HG03045 (cell line): ENCODE results near the gene TTLL11.

Source experiments
- ATAC-seq: cut with Tn5 transposase; IDR thresholded peaks from one replicate; pipeline ENCODE4 v1.9.1; 2021; ENCODE audit warnings: mild to moderate bottlenecking, moderate library complexity; ENCODE audit not compliant: unreplicated experiment

The TTLL11 gene

DNA sequence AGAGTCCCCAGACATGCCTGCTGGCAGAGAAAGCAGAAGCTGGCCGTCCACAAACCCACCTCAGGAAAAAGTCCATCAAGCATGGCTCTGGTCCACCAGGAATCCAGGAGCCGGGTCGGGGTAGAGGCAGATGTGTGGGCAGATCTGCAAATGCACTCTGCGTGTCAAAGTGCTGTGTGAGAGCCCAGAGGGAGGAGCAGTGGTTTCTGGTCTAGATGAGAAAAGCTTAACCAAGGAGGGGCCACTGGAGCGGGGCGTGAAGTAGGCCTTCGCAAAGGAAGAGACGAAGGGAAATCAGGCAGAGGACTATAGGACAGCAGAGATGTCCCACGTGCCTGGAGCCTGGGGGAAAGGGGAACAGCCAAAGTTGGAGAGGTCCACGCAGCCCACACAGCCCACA lies 40.0 kb downstream of the TTLL11 start:
- ATAC-seq = no peak

DNA sequence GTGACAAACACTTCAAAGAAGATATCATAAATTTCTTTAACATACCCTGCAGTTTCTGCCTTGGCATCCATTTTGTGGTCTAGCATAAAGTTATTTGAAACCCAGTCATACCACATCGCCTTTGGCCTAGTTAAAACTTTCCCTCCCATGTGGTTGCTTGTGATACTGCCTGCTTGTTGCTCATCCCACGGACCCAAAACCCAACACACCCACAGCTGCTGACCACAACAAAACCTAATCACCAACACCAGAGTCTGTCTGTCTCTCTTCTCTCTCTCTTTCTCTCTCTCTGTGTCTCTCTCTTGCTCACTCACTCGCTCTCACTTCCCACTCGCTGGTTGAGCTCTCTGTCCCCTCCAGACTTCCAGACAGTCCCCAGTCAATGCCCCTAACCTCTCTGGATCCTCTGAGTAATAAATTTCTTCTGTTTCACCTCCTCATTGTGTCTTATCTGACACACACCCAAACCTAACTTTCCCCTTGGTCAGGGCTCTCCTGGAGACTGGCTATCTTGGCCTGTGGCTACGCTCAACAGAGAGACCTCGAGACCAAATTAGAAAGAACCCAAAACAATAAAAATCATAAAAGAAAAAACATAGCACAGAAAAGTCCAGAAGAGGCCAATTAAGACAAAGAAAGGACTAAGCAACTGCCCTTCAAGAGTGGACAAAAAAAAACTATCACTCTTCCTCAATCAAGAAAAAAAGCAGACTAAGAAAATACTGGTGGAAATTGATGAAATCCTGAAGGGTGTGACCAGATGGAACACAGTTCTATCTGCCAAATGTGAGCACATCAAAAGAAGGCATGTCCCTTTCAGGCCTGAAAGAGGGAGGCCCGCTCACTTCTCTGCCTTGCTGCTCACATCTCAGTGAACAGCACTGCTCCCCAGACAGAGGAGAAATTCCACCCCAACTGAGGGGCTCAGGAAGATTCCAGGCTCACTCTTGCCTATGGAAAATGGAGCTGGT lies 41.5 kb downstream of the TTLL11 start:
- peak; percentile 78 for ATAC-seq

DNA sequence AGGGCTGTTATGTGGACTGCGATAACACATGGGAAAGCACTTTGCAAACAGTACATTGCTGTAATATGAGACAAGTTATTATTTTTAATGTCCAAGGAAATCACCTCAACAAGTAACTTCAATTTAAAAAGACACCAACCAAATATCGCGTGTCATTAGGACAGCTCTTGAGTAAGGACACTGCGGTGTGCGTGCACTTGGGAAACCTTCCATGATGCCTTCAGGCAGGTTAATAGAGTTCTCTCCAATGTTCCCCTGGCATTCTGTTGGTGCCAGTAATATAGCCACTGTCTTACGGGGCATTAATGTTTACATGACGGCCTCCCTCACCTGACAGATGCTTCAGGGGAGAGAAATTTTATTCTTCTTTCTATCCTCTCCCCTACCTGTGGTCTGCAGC lies 42.9 kb downstream of the TTLL11 start:
- ATAC-seq = no peak

DNA sequence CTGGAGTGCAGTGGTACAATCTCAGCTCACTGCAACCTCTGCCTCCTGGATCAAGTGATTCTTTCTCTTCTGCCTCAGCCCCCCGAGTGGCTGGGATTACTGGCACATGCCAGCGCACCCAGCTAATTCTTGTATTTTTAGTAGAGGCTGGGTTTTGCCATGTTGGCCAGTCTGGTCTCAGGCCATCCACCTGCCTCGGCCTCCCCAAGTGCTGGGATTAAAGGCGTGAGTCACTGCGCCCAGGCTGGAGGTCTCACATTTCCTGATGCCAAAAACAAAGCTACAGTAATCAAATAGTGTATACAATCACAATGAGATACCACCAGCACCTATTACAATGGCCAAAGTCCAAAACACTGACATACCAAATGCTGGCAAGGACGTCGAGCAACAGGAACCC lies 51.1 kb downstream of the TTLL11 start:
- ATAC-seq = no peak

DNA sequence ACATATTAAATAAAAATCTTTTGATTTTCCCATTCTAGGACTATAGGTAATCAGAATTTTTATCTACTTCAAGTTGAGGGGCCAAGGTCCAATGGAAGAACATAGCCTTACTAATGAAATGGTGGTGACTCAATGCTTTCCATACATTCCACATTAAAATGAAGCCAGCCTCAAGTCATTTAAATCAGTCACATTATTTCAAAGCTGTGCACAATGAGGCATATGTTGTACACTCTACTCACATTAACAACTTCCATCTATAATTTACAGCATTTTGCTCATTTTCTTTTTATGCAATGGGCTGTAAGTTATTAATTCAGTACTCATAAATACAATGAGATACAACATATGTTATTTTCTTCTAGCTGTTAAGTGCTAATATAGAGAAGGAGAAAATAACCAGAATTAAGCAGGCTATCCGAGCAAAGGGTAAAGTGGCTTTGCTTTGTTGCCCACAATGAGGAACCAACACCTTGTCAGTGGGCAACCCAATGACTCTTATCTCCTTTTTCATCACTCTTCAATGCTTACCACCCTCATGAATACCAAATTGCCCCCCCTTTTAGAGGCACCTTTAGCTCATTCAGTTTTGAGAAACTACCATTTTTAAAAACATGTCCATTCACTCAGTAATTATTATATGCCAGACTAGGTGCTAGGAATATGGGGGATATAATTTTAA lies 52.4 kb downstream of the TTLL11 start:
- ATAC-seq = no peak

DNA sequence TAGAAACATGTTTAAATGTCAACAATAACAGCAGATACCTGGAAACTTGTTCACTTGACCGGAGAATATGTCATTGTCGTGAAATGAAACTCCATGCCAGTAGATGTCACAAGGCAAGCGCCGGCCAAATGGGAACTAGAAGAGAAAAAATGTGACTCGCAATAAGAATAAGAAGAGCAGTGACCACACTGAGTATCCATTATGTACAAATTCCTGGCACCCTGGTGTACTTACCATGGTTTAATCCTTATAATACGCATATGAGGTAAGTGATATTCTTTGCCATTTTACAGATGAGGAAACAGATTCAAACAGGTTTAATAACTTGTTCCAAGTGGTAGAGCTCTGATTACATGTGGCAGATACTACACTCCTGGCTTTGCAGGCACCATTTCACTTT lies 53.9 kb downstream of the TTLL11 start:
- ATAC-seq = no peak

DNA sequence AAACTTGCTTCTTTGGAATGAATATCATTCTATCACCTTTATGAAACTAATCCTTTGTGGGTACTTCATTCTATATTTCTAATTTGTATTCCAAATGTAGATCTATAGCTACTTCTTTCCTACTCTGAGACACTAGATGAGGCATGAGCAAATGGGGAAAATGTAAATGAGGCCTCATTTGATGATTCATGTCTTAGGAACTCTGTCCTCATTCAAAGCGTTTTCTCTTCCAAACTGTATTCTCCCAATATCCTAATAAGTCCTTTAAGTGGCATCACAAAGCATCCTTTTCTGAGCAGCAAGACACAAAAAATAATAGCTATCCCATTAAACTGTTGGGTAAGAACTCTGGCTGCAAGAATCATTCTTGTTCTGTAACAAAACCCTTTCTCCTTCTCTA lies 56.1 kb downstream of the TTLL11 start:
- ATAC-seq = no peak

DNA sequence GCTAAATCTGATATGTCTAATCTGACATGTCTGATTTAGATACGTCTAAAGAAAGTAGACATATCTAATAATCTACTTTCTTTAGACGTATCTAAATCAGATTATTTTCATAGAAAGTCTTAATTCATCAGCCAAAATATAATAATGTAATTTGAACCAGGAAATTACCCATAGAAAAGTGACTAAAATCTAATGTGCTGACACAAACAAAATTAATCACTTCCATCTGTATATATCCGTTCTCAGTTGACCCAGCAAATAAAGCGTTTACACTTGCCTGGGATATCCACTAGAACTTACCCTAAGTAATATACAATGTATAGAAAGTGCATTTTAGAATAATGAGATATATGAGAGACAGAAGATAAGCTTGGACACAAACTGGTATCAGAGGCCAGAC lies 56.7 kb downstream of the TTLL11 start:
- no peak for ATAC-seq

DNA sequence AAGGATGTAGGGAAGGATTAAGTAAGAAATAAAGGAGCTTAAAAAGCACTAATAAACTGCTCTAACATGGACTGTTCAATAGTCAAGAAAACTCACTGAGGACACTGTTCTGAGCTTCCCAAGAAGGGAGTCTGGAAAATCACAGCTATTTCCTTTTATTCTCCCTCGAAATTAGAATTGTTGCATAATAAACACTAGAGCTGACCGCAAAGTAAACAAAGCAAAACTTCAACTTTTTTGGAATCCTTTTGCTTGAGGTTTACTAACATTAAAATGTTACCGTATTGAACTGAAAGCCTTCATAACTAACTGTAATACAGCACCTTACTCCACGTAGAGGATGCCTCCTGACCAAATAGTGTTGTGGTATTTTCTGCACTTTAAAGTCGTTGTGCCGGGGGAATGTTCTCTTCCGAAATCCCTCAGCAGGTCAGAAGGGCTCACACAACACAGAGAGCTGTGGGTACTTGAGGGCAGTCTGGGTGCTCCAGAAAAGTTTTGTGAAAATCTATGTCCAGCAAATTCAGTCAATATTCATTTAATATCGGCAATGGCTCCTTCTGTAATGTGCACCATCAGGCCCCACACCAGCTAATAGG lies 59.2 kb downstream of the TTLL11 start:
- ATAC-seq = no peak

DNA sequence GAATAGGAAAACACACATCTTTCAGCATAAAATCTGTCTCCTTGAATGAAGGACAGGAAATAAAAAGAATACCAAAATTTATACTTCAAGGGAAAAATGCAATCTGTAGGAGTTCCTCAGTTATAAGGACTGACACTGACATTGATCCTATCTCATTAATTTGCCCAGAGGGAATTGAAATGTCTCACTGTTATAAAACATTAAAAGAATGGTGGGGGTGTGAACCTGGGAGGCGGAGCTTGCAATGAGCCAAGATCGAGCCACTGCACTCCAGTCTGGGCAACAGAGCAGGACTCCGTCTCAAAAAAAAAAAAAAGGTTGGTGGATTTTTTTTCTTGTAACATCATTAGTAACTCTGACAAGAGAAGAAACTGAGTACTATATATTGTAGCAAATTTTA lies 60.8 kb downstream of the TTLL11 start:
- ATAC-seq = no peak

DNA sequence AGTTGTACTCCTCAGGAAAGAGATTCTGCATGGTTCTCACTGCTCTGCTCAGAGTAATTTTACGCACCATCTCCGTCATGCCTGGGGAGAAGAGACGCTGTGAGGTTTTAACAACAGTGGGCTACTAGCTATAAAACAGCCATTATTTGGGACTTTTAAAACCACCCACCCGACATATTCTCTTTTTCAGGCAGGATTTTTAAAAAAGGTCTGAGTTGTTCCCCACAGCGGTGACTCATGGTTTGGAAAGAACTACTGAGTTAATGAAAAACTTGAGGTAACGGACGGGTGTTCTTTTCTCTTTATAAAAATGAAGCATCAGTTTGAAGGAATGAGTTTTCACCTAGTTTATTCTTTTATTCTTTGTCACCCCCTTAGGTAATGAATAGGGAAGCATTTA lies 61.3 kb downstream of the TTLL11 start:
- no peak for ATAC-seq

DNA sequence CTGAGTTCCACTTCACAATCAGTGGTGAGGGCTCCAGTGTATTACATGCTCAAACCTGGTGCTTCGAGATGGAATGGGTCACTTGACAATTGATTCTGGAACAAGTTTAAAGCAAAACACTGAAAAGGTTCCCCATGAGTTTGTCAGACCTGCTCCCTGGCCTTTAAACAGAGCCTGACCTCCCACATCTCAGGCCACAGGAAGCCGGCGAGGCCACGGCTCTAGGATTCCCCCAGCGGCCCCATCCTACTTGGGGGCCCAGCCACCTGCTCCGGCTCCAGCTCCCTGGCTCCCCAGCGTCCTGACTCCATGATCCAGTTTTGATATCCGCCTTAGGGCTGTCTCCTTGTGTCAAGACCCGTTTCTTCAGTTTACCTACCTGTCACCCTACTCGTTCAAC lies 62.0 kb downstream of the TTLL11 start:
- ATAC-seq = no peak

DNA sequence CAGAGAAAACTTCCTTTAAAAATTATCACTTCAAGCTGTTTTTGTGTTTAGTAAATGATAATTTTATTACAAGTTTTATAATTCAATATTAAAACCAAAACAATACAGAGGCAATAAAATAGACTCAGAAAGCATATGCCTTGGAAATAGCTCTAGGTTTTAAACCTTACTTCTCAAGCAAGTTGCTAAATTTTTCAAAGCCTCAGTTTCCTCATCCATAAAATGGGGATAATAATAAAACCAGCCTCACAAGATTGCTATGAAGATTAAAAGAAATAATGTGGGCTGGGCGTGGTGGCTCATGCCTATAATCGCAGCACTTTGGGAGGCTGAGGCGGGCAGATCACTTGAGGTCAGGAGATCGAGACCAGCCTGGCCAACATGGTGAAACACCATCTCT lies 62.8 kb downstream of the TTLL11 start:
- ATAC-seq = no peak

DNA sequence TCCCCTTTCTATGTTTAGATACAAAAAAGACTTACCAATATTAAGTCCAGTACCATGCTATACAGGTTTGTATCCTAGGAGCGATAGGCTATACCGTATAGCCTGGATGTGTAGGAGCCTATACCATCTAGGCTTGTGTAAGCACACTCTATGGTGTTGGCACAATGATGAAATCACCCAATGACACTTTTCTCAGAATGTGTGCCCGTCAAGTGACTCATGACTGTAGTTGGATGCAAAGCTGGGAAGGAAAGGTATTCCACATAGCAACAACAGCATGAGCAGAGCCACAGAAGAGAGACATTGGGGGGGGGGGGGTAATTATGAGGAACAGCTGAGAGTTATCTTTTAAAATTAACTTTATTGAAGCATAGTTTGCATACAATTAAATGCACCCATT lies 63.2 kb downstream of the TTLL11 start:
- ATAC-seq = no peak

DNA sequence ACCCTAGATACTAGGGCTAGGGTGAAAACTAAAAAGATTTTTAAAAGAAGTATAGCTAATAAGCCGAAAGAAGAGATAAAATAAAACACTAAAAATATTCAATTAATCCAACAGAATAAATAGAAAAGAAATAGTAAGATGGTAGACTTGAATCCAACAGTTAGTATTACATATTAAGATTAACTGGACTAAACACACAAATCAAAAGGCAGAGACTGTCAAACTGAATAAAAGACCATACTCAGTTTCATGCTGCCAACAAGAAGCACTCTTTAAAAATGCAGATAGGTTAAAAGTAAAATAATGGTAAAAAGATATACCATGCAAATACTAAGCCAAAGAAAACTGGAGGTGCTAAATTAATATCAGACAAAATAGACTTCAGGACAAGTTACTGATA lies 65.0 kb downstream of the TTLL11 start:
- no peak for ATAC-seq

DNA sequence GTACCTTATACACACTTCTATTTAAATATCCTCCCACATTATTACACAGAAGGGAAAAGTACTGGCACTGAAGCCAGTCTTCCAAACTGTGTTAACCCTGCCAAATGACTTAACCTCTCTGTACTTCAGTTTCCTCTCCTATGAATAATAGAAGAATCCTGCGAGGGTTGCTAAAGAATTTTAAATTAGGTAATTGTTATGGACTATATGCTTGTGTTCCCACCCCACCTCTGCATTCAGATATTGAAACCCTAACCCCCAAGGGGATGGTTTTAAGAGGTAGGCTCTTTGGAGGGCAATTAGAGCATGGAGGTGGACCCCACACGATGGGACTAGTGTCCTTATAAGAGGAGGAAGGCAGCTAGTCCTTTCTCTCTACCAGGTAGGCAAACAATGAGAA lies 72.7 kb downstream of the TTLL11 start:
- no peak for ATAC-seq

DNA sequence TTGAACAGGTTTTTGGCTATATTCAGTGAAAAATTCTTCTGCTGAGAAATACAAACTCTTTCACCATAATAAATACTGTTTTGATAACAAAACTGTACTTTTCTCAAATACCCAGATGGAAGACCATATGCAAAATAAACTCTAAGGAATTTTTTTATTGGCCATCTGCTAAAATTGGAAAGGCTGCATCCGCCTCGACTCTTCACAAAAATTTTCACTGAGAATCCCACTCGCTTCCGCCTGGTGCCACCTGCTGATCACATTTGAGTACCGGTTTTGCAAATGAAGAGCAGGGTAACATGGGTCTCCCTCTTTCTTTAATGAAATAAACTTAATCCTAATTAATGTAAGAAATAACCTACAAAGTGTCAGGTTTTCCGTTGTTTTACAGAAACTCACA lies 76.4 kb downstream of the TTLL11 start:
- ATAC-seq = no peak

DNA sequence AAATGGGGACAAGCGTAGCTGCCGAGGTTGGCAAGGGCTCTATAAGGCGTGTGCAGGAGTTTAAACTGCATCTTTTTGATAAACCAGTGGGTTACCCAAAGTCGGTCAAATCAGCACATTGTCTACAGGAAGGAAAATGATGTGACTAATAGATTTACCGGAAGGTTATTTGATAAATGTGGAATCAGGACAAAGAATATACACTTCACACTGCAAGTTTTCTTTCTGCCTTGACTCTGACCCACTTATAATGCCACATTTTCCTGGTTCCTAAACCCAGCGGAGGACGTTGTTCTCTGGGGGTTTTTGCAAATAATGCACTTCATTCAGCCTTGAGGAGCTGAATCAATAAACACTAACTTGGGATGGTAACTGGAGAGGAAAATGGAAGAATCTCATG lies 76.8 kb downstream of the TTLL11 start:
- no peak for ATAC-seq

DNA sequence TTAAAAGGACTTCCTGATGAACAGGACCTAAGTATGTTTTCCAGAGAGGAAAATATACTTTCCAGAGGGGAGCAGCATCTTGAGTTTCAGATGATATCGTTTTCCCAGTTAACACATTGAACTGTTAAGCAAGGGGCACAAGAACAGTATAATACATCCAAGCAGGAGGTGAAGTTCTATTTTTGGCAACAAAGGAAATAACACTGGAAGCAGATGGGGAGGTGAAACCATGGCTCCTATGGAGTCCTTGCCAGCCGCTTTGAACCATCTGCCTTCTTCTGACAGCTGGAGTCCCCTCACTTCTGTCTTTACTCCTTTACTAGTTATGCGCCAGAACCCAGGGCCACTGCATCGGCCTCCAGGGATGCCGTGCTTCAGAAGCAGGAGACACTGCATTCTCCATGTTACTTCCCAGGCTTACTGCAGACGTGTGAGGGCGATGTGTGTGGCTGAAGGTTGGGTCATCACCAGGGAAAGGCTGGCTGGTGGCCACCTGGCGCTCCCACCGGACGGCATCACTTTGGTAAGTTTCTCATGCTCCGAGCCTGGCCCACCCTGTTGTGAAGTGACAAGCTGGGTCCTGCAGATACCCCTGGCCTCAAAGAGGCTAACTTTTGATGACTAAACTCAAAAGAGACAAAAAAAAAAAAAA lies 77.8 kb downstream of the TTLL11 start:
- no peak for ATAC-seq

DNA sequence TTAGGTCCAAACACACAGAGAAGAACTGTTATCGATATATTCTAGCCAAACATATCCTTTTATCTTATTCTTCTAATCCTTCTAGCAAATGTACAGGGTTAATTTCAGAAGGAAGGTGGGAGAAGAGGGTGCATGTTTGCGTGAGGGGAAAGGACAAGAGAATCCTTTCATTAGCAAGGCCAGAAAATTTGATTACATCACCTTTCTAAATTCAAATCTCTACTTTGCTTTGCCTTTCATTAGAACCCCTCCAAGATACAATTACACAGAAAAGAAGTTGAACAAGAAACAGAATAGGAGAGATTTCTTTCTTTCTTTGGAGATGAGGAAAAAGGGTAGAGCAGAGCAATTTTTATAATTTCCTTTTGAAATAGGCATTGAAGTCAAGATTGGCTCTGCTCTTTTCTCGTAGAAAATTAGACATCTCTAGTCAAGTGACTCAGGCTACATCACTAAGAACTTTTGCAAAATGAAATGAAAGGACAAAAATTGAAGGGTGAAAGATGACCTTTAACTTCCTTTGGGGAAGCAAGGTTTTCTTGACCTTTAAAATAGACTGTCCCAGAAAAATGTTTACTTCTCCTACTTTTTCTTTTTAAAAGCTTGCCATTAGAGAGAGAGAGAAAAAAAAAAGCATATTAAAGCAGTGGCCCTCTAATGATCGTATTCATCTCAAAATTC lies 81.2 kb downstream of the TTLL11 start:
- no peak for ATAC-seq

DNA sequence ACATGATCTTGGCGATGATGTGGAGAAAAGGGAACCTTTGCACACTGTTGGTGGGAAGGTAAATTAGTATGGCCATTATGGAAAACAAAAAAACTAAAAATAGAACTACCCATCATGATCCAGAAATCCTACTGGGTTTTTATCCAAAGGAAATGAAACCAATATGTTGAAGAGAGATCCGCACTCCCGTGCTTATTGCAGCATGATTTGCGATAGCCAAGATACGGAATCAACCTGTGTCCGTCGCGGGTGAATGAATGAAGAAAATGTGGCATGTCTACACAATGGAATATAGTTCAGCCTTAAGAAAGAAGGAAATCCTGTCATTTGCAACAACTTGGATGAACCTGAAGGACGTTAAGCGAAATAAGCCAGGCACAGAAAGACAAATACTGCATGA lies 84.5 kb downstream of the TTLL11 start:
- ATAC-seq = no peak
